Stomach (tissue), 9 donors: ENCODE results near the gene SMIM43. TPM values are rescaled to one million over a fixed set of nuclear protein-coding genes. Genes with fewer than 3 reads are reported as not detected.

ENCODE experiments used
- DNase-seq, 2 donors: peaks; one replicate each; pipeline versions ENCODE4 v3.0.0 to v3.0.0-alpha.2; 2013 to 2019
- H3K27ac ChIP-seq, 5 donors: fragments of 200-600 bp in 4 of 5; sonication (generic) in 4 of 5; one replicate each; pipeline ENCODE4 v1.5.1; 2013 to 2019; ENCODE audit warnings: mild to moderate bottlenecking in 1 of 5, moderate library complexity in 1 of 5
- H3K27me3 ChIP-seq, 3 donors: fragments of 200-600 bp; sonication (generic); one replicate each; pipeline ENCODE4 v1.5.1; 2017 to 2019; ENCODE audit warnings: mixed run types in 1 of 3
- H3K36me3 ChIP-seq, 4 donors: fragments of 200-600 bp; sonication (generic); 1 replicate in 3 of 4; 2 replicates in 1 of 4; pipeline ENCODE4 v1.5.1; 2016 to 2019
- H3K4me1 ChIP-seq, 4 donors: fragments of 200-600 bp; sonication (generic); one replicate each; pipeline ENCODE4 v1.5.1; 2016 to 2019
- H3K4me3 ChIP-seq, 4 donors: fragments of 200-600 bp; sonication (generic) in 3 of 4; one replicate each; pipeline ENCODE4 v1.5.1; 2016 to 2019; ENCODE audit warnings: mild to moderate bottlenecking in 1 of 4
- H3K9me3 ChIP-seq, 4 donors: fragments of 200-600 bp; sonication (generic); one replicate each; pipeline ENCODE4 v1.5.1; 2016 to 2019
- CTCF ChIP-seq, 7 experiments: fragments of 450-650 bp in 4 of 7; fragments of 200-600 bp in 3 of 7; sonication (generic) in 3 of 7; IDR thresholded peaks; one replicate each; pipeline ENCODE4 v1.5.1; 2016 to 2019; ENCODE audit warnings: antibody characterized with exemption in 7 of 7, control low read depth in 2 of 7, mild to moderate bottlenecking in 1 of 7
- EP300 ChIP-seq: sonication (generic); formaldehyde crosslinking; IDR thresholded peaks from one replicate; pipeline ENCODE4 v1.6.1; 2017; ENCODE audit warnings: antibody characterized with exemption
- POLR2A ChIP-seq, 4 donors: fragments of 450-650 bp; IDR thresholded peaks; one replicate each; pipeline ENCODE4 v1.6.1; 2016; ENCODE audit warnings: antibody characterized with exemption in 4 of 4, control low read depth in 2 of 4, mild to moderate bottlenecking in 1 of 4, moderate library complexity in 1 of 4
- POLR2AphosphoS5 ChIP-seq, 3 donors: sonication (generic); formaldehyde crosslinking; IDR thresholded peaks; one replicate each; pipeline ENCODE4 v1.6.1; 2016; ENCODE audit warnings: antibody characterized with exemption in 3 of 3
- WGBS, 5 donors: extraction: QIAGEN DNeasy Blood & Tissue Kit in 3 of 5; methylation state at CpG; one replicate each; pipeline versions ENCODE4 v1.1.5 to v1.1.7; 2013 to 2018; 5-methylcytosine and 5-hydroxymethylcytosine counted together
- intact Hi-C: fragments of 100-400 bp; cut with DNase I; formaldehyde crosslinking; loops from one replicate; pipeline ENCODE4 v1.15.1; 2023; ENCODE audit warnings: low total_unique reads
- polyA plus RNA-seq, 3 donors: library from polyadenylated mRNA; stranded (reverse); fragments of 200-250 nt; gene quantifications; one replicate each; pipeline ENCODE4 v1.2.3, GENCODE V29; 2013
- total RNA-seq, 5 donors: library from RNA; depleted of rRNA; stranded (reverse); fragments of >200 nt; gene quantifications; one replicate each; pipeline versions ENCODE4 v1.1.0 to v1.2.3, GENCODE V29; 2014 to 2016
- donor health status: healthy with polysubstance abuse.
- donor health status: Bipolar disorder and iron deficiency.
- donor health status: healthy.

Gene SMIM43
- total and polyA plus RNA-seq, 8 donors = 0.10 to 0.31 (median 0.18) TPM; not detected in 5

GRCh38 chr4:121801715-121802075, 36.7 kb upstream of the SMIM43 start:
- H3K9me3 ChIP-seq = no peaks in the 10 kb centered on the region
- WGBS, 5 donors = 13 to 22% (median 14%) methylated on average over 4 of the region's 4 CpGs
- peak overlapping the region; percentile 70 to 91 (median 86) for H3K4me3 ChIP-seq
- TF ChIP-seq CTCF (IDR thresholded peaks at IDR 0.05) (no peak), EP300 (no peak), POLR2AphosphoS5 (IDR thresholded peaks at IDR 0.05) (no peak), POLR2A (IDR thresholded peaks at IDR 0.05) (no peak)
- peaks cover 0 to 32% (median 19%) of the 10 kb centered on the region in 4 donors for H3K4me1 ChIP-seq
- intact Hi-C loops = no loop called here
- no peaks in the 10 kb centered on the region for H3K27me3 ChIP-seq
- H3K27ac ChIP-seq = peak overlapping the region; percentile 87 to 91 (median 89)
- H3K36me3 ChIP-seq = peaks cover 15 to 41% (median 40%) of the 10 kb centered on the region in 4 donors
- no peak for DNase-seq

GRCh38 chr4:121800961-121801714, 36.2 kb upstream of the SMIM43 start, which contains the start of gene EXOSC9:
EXOSC9 (plus strand) TSS chr4:121801323; CDS start chr4:121801425, 102 bp downstream.
- peak; percentile 93 to 98 for DNase-seq
- TF ChIP-seq POLR2A (IDR thresholded peaks at IDR 0.05) = peak in 2 of 4 donors; percentile 38 to 67
- no peak for TF ChIP-seq EP300
- peak in 1 of 7 experiments; percentile 6 for TF ChIP-seq CTCF (IDR thresholded peaks at IDR 0.05)
- peak; percentile 96 to 99 (median 97) for TF ChIP-seq POLR2AphosphoS5 (IDR thresholded peaks at IDR 0.05)
- peak within 1 kb of the TSS; percentile 87 to 91 (median 89) for H3K27ac ChIP-seq
- H3K27me3 ChIP-seq = no peaks in the 10 kb centered on the region
- WGBS, 5 donors = 0 to 1% (median 0%) methylated on average over 42 to 48 of the region's 48 CpGs
- H3K4me1 ChIP-seq = peaks cover 0 to 32% (median 19%) of the 10 kb centered on the region in 4 donors
- H3K36me3 ChIP-seq = peaks cover 13 to 35% (median 35%) of the 10 kb centered on the region in 4 donors
- H3K4me3 ChIP-seq = peak within 1 kb of the TSS; percentile 70 to 91 (median 86)
- no peaks in the 10 kb centered on the region for H3K9me3 ChIP-seq
- intact Hi-C loops = no loop called here

- Histone ChIP-seq H3K27ac (peak overlapping the region; percentile 87 to 91 (median 89)), H3K36me3 (peaks cover 10 to 30% (median 29%) of the 10 kb centered on the region in 4 donors), H3K4me1 (peaks cover 0 to 32% (median 19%) of the 10 kb centered on the region in 4 donors), H3K27me3 (no peaks in the 10 kb centered on the region), H3K4me3 (peak overlapping the region; percentile 70 to 91 (median 86)), H3K9me3 (no peaks in the 10 kb centered on the region)
- intact Hi-C loops = no loop called here
- no peak for DNase-seq
- TF ChIP-seq CTCF (IDR thresholded peaks at IDR 0.05) (no peak), POLR2A (IDR thresholded peaks at IDR 0.05) (no peak), EP300 (no peak), POLR2AphosphoS5 (IDR thresholded peaks at IDR 0.05) (no peak)
- 41 to 65% (median 45%) methylated on average over 8 of the region's 8 CpGs for WGBS, 5 donors
Observed at GRCh38 chr4:121800638-121800960, 35.6 kb upstream of the SMIM43 start.

GRCh38 chr4:121799867-121800501, 35.0 kb upstream of the SMIM43 start:
- Histone ChIP-seq H3K4me3 (peak overlapping the region in 1 of 4 donors; percentile 70), H3K9me3 (no peaks in the 10 kb centered on the region), H3K36me3 (peaks cover 10 to 24% (median 23%) of the 10 kb centered on the region in 4 donors), H3K4me1 (peaks cover 0 to 32% (median 19%) of the 10 kb centered on the region in 4 donors), H3K27ac (peak overlapping the region in 3 of 5 donors; percentile 87 to 91 (median 89)), H3K27me3 (no peaks in the 10 kb centered on the region)
- DNase-seq = no peak
- intact Hi-C loops = no loop called here
- TF ChIP-seq POLR2AphosphoS5 (IDR thresholded peaks at IDR 0.05) = no peak
- TF ChIP-seq POLR2A (IDR thresholded peaks at IDR 0.05) = no peak
- no peak for TF ChIP-seq EP300
- no peak for TF ChIP-seq CTCF (IDR thresholded peaks at IDR 0.05)
- 86 to 93% (median 89%) methylated on average over 3 of the region's 3 CpGs for WGBS, 5 donors
